Measurements from ENCODE around the gene GPR143.
"Not testable (repeated sequence)": the region's sequence is repeated elsewhere in the genome, so short reads cannot be mapped to it uniquely, and the experiment has no call there.

The GPR143 gene

GRCh38 chrX:9765737-9766097 lies at the start of gene GPR143:
Gene GPR143, minus strand, starts transcription at chrX:9765847. Its CDS starts 30 bp downstream, at chrX:9765817.
- no peak for DNase-seq (ENCODE audit: insufficient read length, low spot score)
- no peak for TF ChIP-seq POLR2A (IDR thresholded peaks at IDR 0.05; ENCODE audit: low read depth, low read length)
- no peak for FAIRE-seq

GRCh38 chrX:9811086-9811485 lies 45.4 kb upstream of the GPR143 start:
- not testable (repeated sequence) for FAIRE-seq; DNase-seq (ENCODE audit: insufficient read length, low spot score)

DNA sequence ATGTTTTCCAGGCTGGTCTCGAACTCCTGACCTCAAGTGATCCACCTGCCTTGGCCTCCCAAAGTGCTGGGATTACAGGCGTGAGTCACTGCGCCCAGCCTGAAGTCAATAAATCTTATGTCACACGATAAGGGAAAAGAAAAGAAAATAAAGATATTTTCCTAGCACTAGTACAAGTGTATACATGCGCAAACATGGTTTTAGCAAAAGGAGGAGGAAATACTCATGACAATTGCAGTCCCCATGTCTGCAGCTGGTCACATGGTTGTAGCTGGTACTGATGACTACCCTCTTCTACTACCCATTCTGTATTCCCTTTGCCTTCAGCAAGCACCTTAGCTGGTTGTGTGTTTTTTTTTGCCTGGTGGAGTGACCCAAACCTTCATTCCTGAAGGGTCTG lies 44.2 kb upstream of the GPR143 start:
- not testable (repeated sequence) for DNase-seq (ENCODE audit: insufficient read length, low spot score); FAIRE-seq

- DNase-seq (ENCODE audit: insufficient read length, low spot score) = no peak
- no peak for TF ChIP-seq POLR2A (IDR thresholded peaks at IDR 0.05; ENCODE audit: low read depth, low read length)
- FAIRE-seq = no peak
These were observed 41.9 kb upstream of the GPR143 start for GRCh38 chrX:9807355-9808182.

GRCh38 chrX:9805956-9806355 lies 40.3 kb upstream of the GPR143 start:
- no peak for TF ChIP-seq POLR2A (IDR thresholded peaks at IDR 0.05; ENCODE audit: low read depth, low read length)
- no peak for DNase-seq (ENCODE audit: insufficient read length, low spot score)
- no peak for FAIRE-seq

DNA sequence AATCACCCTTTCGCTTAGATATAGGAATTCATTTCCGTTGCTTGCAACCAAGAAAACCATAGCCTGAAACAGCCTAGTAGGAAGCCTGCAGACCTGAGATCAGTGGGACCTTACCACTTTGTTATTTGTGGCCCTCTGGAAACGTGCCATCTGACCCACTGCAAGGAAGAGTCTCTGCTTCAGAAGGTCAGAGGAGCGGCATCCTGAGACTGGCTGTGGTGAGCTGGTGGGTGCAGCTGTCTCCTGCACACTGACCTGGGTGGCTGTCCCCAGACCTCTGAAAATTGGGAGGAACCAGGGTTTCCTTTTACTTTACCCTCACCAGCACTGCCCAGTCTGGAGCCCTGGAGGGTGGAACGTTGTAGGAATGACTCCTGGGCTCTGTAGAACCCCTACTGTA lies 38.8 kb upstream of the GPR143 start:
- DNase-seq (ENCODE audit: insufficient read length, low spot score) (no peak), FAIRE-seq (no peak)
- no peak for TF ChIP-seq POLR2A (IDR thresholded peaks at IDR 0.05; ENCODE audit: low read depth, low read length)

DNA sequence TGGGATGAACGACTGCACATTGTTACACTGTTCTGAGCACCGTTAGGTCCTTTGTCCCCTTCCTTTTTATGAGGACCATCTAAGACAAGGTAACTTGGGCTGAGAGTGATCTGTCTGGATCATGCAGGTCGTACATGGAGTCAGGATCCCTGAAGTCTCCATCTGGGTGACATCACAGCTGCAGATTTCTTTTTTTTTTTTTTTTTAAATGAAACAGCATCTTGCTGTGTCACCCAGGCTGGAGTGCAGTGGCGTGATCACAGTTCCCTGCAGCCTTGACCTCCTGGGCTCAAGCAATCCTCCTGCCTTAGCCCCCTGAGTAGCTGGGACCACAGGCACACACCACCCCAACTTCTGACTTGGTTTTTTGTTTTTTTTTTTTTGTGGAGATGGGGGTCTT lies 37.1 kb upstream of the GPR143 start:
- no peak for TF ChIP-seq POLR2A (IDR thresholded peaks at IDR 0.05; ENCODE audit: low read depth, low read length)
- FAIRE-seq (no peak), DNase-seq (ENCODE audit: insufficient read length, low spot score) (no peak)

- TF ChIP-seq POLR2A (IDR thresholded peaks at IDR 0.05; ENCODE audit: low read depth, low read length) = no peak
- DNase-seq (ENCODE audit: insufficient read length, low spot score) = no peak
- no peak for FAIRE-seq
These were observed 32.0 kb upstream of the GPR143 start for GRCh38 chrX:9797384-9798360.

DNA sequence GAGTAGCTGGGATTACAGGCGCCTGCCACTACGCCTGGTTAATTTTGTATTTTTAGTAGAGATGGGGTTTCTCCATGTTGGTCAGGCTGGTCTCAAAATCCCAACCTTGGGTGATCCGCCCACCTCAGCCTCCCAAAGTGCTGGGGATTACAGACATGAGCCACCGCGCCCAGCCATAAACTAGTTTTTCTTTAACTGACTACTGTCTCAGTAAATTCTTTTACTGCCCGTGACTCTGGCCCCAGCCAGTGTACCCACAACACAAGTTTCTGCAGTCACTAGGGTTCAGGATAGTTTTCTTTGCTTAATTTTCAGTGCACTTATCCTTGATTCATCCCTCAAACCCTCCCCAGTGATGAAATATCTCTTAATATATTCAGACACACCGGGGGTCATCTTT lies 28.8 kb upstream of the GPR143 start:
- DNase-seq (ENCODE audit: insufficient read length, low spot score) = no peak
- TF ChIP-seq POLR2A (IDR thresholded peaks at IDR 0.05; ENCODE audit: low read depth, low read length) = no peak
- no peak for FAIRE-seq

DNA sequence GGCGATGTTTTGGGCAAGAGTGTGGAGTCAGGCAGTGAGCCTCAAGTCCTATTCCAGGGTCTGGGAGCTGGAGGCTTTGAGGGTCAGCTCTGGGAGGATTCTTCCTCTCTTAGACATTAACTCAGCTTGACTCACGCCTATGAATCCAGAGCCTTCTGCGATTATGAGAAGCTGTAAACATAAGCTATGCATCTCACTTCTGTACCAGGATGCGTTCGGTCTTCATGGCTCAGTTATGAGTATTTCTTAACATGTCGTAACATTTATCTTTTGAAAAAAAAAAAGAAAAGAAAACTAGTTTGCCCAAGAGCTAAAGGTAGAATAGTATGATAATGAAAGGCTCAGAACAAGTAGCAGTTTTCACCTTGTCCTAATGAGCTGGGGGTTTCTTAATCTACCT lies 25.2 kb upstream of the GPR143 start:
- no peak for TF ChIP-seq POLR2A (IDR thresholded peaks at IDR 0.05; ENCODE audit: low read depth, low read length)
- no peak for DNase-seq (ENCODE audit: insufficient read length, low spot score)
- FAIRE-seq = no peak

DNA sequence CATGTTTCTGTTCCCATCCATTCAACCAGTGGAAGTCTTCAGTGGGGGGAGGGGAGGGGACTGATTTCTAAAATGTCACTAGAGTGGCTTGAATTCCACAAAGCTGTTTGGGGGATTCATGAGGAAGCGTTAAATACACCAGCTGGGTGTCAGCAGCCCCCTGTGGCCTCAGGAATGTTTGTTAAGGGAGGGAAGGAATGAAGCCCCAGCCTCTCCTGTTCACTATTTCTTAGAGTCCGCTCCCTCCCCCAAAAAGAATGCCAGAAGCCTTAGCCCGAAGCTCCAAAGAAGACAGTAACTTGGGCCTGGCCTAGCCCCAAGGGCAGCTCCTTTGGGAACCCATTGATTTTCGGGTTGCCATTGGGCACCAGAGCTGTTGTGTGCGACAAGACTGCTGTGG lies 23.9 kb upstream of the GPR143 start:
- FAIRE-seq (no peak), DNase-seq (ENCODE audit: insufficient read length, low spot score) (no peak)
- TF ChIP-seq POLR2A (IDR thresholded peaks at IDR 0.05; ENCODE audit: low read depth, low read length) = no peak

DNA sequence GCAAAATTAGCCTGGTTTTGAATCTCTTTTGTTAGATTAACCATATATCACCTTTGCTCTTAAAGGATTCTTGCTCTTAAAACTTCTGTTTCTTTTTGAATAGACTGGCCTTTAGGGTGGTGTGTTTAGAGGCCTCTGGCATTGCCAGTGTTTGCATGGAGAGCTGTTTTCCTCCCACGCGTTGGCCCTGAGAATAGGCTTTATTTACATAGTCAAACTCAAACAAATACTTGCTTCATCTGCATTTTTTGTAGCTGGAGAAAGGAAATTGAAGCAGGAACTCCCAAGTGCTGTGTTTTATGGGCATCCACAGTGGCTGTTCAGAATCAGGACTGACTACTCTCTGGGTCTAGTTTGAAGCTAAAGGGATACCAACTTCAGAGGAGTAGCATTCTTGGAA lies 23.3 kb upstream of the GPR143 start:
- DNase-seq (ENCODE audit: insufficient read length, low spot score) (no peak), FAIRE-seq (no peak)
- TF ChIP-seq POLR2A (IDR thresholded peaks at IDR 0.05; ENCODE audit: low read depth, low read length) = no peak

DNA sequence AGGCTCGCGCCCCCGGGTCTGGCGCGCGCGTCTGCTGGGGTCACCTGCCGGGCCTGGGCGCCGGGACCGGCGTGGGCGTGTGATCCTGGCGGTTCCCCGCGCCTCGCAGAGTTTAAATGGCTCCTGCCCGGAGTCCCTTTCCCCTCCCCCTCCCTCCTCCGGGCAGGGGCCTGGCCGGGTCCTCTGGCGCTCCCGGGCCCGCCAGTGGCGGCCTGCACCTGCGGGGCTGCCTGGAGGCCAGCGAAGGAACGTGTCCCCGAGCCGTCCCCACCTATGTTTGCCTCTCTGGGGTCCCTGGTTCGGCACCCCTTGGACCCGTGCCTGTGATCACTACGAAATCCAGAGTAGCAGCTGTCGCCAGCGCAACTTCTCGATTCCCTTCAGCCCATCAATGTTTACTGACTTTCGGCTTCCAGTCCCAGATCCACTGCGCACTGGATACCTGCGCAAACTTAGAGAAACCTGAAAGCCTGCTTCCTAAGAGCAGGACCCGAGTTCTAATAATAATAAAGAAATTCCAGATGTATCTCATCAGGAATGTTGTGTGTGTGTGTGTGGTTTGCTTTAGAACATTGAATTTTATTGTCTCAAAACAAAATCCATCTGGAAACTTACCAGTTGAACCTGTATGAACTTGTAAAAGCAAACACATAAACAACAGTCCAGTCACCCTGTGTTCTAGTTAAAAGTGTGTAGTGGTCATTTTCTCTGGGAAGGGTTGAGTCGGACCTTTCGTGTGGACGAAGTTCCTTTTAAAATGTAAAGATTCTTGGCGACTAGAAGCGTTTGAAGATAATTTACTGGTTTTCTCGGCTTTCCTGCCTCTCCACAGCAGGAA lies 21.4 kb upstream of the GPR143 start:
- no peak for TF ChIP-seq POLR2A (IDR thresholded peaks at IDR 0.05; ENCODE audit: low read depth, low read length)
- FAIRE-seq (no peak), DNase-seq (ENCODE audit: insufficient read length, low spot score) (no peak)

All from H54 (cell line).